ENCODE data around the gene MTA1.

The MTA1 gene

DNA sequence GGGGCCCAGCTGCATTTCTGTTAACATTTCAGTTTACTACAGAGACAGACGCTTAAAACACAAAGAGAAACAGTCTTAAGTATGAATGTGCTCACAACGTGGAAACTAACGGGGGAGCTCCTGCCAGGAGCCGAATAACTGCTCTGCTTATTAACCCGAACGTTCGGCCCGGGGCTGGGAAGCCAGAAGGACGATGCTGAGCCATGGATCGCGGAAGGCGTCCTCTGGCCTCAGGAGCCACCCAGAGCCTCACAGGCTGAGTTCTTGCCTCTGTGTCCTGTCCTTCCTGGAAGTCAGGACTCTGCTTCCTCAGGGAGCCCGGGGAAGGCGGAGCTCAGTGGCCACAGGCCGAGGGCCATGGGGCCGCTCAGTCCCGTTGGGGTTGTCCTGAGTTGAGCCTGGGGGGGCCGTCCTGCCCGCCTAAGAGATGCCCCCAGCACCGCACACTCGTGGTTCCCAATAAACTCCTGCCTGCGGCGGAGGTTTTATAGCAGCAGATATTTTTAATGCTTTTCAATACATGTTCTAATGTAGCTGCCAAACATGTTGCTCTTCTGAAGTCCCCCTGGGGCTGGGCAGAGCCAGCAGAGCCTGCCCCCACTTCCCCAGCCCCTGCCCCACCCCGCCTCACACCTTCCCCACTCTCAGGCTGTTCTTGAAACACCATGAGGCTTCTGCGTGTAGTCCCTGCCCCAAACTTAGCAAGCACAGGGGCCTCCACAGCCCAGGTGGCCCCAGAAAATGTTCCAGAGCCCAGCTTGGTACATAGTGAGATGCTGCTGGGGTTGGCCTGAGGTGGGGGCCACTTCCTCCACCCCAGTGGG is 24.7 kb upstream of the MTA1 start:
- Histone ChIP-seq H3K27me3 (ENCODE audit: insufficient read depth, poor library complexity, severe bottlenecking) (no peaks in the 10 kb centered on the region), H3K4me3 (replicated peaks; ENCODE audit: insufficient read depth, low read length) (no peak overlapping the region), H3K27ac (replicated peaks) (peak overlapping the region; percentile 70)
- DNase-seq (ENCODE audit: low read depth in 1 of 2, low spot score in 1 of 2), result no peak
- TF ChIP-seq SPI1 (IDR thresholded peaks at IDR 0.05; ENCODE audit: borderline replicate concordance, low read depth), result no peak
- no peak for TF ChIP-seq POLR2AphosphoS5 (IDR thresholded peaks at IDR 0.05; ENCODE audit: low read depth)
- TF ChIP-seq, protein P1, sequence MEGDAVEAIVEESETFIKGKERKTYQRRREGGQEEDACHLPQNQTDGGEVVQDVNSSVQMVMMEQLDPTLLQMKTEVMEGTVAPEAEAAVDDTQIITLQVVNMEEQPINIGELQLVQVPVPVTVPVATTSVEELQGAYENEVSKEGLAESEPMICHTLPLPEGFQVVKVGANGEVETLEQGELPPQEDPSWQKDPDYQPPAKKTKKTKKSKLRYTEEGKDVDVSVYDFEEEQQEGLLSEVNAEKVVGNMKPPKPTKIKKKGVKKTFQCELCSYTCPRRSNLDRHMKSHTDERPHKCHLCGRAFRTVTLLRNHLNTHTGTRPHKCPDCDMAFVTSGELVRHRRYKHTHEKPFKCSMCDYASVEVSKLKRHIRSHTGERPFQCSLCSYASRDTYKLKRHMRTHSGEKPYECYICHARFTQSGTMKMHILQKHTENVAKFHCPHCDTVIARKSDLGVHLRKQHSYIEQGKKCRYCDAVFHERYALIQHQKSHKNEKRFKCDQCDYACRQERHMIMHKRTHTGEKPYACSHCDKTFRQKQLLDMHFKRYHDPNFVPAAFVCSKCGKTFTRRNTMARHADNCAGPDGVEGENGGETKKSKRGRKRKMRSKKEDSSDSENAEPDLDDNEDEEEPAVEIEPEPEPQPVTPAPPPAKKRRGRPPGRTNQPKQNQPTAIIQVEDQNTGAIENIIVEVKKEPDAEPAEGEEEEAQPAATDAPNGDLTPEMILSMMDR (IDR thresholded peaks at IDR 0.05; ENCODE audit: insufficient read depth, low read length), result no peak
- TF ChIP-seq, protein P2, sequence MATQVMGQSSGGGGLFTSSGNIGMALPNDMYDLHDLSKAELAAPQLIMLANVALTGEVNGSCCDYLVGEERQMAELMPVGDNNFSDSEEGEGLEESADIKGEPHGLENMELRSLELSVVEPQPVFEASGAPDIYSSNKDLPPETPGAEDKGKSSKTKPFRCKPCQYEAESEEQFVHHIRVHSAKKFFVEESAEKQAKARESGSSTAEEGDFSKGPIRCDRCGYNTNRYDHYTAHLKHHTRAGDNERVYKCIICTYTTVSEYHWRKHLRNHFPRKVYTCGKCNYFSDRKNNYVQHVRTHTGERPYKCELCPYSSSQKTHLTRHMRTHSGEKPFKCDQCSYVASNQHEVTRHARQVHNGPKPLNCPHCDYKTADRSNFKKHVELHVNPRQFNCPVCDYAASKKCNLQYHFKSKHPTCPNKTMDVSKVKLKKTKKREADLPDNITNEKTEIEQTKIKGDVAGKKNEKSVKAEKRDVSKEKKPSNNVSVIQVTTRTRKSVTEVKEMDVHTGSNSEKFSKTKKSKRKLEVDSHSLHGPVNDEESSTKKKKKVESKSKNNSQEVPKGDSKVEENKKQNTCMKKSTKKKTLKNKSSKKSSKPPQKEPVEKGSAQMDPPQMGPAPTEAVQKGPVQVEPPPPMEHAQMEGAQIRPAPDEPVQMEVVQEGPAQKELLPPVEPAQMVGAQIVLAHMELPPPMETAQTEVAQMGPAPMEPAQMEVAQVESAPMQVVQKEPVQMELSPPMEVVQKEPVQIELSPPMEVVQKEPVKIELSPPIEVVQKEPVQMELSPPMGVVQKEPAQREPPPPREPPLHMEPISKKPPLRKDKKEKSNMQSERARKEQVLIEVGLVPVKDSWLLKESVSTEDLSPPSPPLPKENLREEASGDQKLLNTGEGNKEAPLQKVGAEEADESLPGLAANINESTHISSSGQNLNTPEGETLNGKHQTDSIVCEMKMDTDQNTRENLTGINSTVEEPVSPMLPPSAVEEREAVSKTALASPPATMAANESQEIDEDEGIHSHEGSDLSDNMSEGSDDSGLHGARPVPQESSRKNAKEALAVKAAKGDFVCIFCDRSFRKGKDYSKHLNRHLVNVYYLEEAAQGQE (IDR thresholded peaks at IDR 0.05; ENCODE audit: insufficient replicate concordance, low read depth), result no peak
- TF ChIP-seq GABPA (IDR thresholded peaks at IDR 0.05; ENCODE audit: low read depth), result no peak

DNA sequence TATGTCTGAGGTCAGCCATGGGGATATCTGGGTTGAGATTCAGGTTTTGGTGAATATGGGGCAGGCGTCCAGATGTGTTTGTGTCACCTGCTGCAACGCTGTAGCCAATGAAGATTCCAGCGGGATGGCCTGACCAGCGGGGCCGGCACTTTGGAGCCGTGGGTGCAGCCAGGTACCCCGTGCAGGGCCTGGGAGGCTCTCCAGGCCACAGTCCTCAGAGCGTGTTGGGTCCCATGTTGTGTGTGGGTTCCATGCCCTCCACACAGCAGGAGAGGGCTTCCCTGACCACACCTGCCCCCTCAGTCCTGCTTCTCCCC is 24.1 kb upstream of the MTA1 start:
- Histone ChIP-seq H3K4me3 (replicated peaks; ENCODE audit: insufficient read depth, low read length) (no peak overlapping the region), H3K27ac (replicated peaks) (no peak overlapping the region), H3K27me3 (ENCODE audit: insufficient read depth, poor library complexity, severe bottlenecking) (no peaks in the 10 kb centered on the region)
- no peak for TF ChIP-seq SPI1 (IDR thresholded peaks at IDR 0.05; ENCODE audit: borderline replicate concordance, low read depth)
- no peak for TF ChIP-seq POLR2AphosphoS5 (IDR thresholded peaks at IDR 0.05; ENCODE audit: low read depth)
- TF ChIP-seq, protein P2 (IDR thresholded peaks at IDR 0.05; ENCODE audit: insufficient replicate concordance, low read depth), result no peak
- no peak for TF ChIP-seq GABPA (IDR thresholded peaks at IDR 0.05; ENCODE audit: low read depth)
- TF ChIP-seq, protein P1 (IDR thresholded peaks at IDR 0.05; ENCODE audit: insufficient read depth, low read length), result no peak
- no peak for DNase-seq (ENCODE audit: low read depth in 1 of 2, low spot score in 1 of 2)

DNA sequence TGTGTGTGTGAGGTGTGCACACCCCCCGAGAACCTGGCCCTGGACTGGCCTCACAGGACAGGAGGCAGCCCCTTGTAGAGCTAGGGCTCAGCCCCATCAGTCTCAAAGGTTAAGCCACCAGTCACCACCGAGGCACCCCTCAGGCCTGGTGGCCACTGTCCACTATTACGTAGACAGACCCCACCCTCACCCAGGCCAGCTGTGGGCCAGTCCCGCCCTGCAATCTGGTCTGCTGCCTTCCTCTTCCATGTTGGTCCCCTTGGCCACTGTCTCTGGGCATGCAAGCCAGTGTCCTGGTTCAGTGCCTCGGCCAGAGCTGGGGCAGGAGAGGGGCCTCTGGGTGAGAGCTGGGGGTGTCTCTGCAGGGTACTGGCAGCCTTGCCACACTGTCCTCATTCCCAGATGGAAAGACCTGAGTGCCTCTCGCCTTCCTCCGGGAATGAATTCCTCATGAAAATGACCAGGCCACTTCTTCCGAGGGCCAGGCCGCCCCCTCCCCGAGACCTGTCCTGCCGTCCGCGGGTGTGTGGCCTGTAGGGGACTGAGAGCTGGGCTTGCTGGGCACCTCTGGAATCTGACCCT is 22.2 kb upstream of the MTA1 start:
- H3K27me3 ChIP-seq (ENCODE audit: insufficient read depth, poor library complexity, severe bottlenecking), result no peaks in the 10 kb centered on the region
- TF ChIP-seq, protein P1 (IDR thresholded peaks at IDR 0.05; ENCODE audit: insufficient read depth, low read length), result no peak
- no peak for DNase-seq (ENCODE audit: low read depth in 1 of 2, low spot score in 1 of 2)
- no peak overlapping the region; the same call in 1 of the 2 replicates for H3K4me3 ChIP-seq (replicated peaks; ENCODE audit: insufficient read depth, low read length)
- H3K27ac ChIP-seq (replicated peaks), result peak overlapping the region; percentile 97

Data from HL-60 (cell line).